HG03342 (cell line): ENCODE data around the gene PCNX2.

Experiments used
- ATAC-seq: cut with Tn5 transposase; IDR thresholded peaks from one replicate; pipeline ENCODE4 v1.9.1; 2021; ENCODE audit warnings: mild to moderate bottlenecking, moderate library complexity; ENCODE audit not compliant: unreplicated experiment

The PCNX2 gene

DNA sequence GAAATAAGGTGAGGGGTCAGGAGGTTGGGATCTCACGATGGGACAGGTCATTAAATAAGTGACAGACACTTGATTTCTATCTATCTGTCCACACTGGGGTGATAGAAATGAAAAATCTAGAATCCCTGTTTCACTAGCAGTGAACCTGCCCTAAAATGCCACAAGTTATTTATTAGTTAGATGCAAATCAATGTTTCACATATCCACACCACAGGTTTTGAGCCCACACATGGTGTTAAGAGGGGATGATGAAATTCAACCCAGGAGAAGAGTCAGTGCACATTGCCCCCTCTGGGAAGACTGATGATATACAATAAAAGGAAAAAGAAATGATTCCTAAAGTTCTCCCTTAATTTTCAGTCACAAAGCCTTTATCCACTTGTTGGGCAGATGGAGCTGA, 355.3 kb downstream of the PCNX2 start:
- ATAC-seq, result peak; percentile 51

DNA sequence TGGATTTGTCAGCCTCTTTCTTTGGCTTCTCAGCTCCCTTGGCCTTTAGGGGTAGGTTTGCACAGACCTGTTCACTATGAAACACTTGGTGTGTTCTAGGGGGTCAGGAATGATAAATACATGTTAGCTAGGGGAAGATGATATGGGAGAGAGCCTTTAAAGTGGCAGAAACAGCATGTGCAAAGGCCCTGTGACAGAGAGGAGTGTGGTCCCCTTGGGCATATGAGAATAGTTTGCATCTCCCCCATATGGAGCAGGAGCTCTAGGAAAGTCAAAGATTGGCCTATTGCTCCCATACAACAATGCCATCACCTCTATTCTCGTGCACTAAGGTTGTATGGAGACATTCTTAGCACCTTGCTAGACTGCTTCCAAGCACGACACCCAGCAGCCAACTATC, 355.8 kb downstream of the PCNX2 start:
- no peak for ATAC-seq

DNA sequence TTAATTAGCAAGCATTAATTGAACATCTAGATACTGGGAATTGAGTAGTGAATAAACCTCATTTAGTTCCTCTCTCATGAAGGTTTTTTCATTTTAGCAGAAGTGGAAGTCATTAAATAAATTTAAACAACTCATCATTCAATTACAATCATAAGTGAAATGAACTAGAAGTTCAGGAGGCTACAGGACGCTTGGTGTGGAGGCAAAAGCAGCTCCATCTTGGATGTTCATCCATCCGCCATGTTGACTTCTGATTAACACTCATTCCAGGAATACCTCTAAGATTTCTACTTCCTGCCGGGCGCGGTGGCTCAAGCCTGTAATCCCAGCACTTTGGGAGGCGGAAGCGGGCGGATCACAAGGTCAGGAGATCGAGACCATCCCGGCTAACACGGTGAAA, 356.6 kb downstream of the PCNX2 start:
- ATAC-seq, result no peak

DNA sequence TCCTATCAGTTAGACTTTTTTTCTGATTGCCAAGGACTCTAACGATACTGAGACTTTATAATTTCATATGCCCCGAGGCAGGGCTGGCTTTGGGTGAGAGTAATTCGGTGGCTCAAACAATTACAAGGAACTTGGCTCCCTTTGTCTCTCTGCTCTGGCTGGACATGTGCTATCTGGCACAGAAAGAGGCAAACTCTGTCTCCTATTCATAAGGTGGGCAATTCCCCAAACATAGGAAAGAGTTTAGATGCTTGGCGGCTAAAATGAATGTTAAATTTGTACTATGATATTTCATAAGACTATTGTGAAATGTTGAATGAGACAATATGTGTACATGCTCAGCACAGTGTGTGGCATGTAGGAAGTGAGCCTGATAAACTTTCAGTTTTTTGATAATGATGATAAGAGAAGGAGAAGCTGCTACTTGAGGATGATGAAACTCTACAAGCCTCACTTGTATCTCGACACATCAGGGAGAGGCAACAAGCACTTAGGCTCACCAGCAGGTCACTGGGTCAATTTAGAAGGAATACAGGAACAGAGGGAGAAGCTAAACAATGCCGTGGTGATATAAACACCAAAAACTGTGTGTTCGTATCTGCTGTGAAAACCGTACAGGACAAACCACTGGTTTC, 357.7 kb downstream of the PCNX2 start:
- ATAC-seq, result no peak

DNA sequence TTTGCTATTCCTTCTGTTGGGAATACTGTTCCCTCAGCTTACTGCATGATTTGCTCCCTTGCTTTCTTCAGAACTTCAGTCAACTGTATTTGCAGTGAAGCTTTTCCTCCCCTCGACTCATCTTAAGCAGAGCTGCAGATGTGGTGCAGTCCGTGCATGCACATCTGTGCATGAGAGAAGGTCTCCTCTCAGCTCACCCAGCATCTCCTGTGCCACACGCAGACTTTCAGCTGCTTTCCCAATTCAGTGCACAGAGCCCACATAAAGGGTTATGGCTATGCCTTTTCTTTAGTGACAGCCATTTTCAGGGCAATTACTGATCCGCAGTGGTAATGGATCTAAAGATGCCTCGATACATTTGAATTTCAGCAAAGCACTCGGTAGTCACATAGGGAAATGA, 358.6 kb downstream of the PCNX2 start:
- ATAC-seq, result no peak
